GM12872 (cell line): ENCODE data around the gene RNF182.

Experiments
- CTCF ChIP-seq: IDR thresholded peaks from 3 replicates; pipeline ENCODE4 v1.5.1; 2011; ENCODE audit warnings: low read depth, mild to moderate bottlenecking, low read length, moderate library complexity; ENCODE audit not compliant: insufficient read depth

The RNF182 gene

GRCh38 chr6:14000901-14001300 is 76.1 kb downstream of the RNF182 start:
- no peak for TF ChIP-seq CTCF

GRCh38 chr6:14001329-14002012 is 76.7 kb downstream of the RNF182 start:
- TF ChIP-seq CTCF = no peak

GRCh38 chr6:14002176-14002947 is 77.6 kb downstream of the RNF182 start:
- no peak for TF ChIP-seq CTCF

- TF ChIP-seq CTCF = no peak
These were observed 79.5 kb downstream of the RNF182 start for GRCh38 chr6:14004258-14004657.

GRCh38 chr6:14008809-14009208 is 84.1 kb downstream of the RNF182 start:
- no peak for TF ChIP-seq CTCF

- TF ChIP-seq CTCF = no peak
These were observed 84.7 kb downstream of the RNF182 start for GRCh38 chr6:14009431-14009830.

- TF ChIP-seq CTCF = no peak
These were observed 85.5 kb downstream of the RNF182 start for GRCh38 chr6:14010275-14010674.
